Aorta (tissue), 5 donors: ENCODE measurements around the gene TNK2. TPM values are rescaled to one million over a fixed set of nuclear protein-coding genes. Genes with fewer than 3 reads are reported as not detected.
"Not testable (repeated sequence)": the region's sequence is repeated elsewhere in the genome, so short reads cannot be mapped to it uniquely, and the experiment has no call there.

Experiments
- ATAC-seq: fragments of 200-7000 bp; cut with Tn5 transposase; one replicate; pipeline ENCODE4 v1.9.1; 2022; ENCODE audit warnings: moderate library complexity; ENCODE audit not compliant: low FRiP score
- DNase-seq, 2 donors: peaks; one replicate each; pipeline ENCODE4 v3.0.0-alpha.2; 2020
- H3K27ac ChIP-seq, 2 donors: one replicate each; pipeline ENCODE4 v1.5.1; 2013; ENCODE audit warnings: low read length in 2 of 2, mild to moderate bottlenecking in 2 of 2, moderate library complexity in 2 of 2, control low read depth in 1 of 2, inconsistent platforms in 1 of 2, low read depth in 1 of 2
- H3K27me3 ChIP-seq, 2 donors: one replicate each; pipeline ENCODE4 v1.6.1; 2013; ENCODE audit warnings: control low read depth in 1 of 2, low read length in 1 of 2, mild to moderate bottlenecking in 1 of 2, moderate library complexity in 1 of 2; ENCODE audit not compliant: insufficient read depth in 2 of 2, control insufficient read depth in 1 of 2
- H3K36me3 ChIP-seq, 2 donors: one replicate each; pipeline ENCODE4 v1.6.1; 2013; ENCODE audit warnings: control low read depth in 1 of 2, low read length in 1 of 2, mild to moderate bottlenecking in 1 of 2; ENCODE audit not compliant: insufficient read depth in 2 of 2, control insufficient read depth in 1 of 2
- H3K4me1 ChIP-seq, 2 donors: one replicate each; pipeline ENCODE4 v1.6.1; 2013; ENCODE audit warnings: low read length in 2 of 2, control low read depth in 1 of 2, mild to moderate bottlenecking in 1 of 2, moderate library complexity in 1 of 2; ENCODE audit not compliant: insufficient read depth in 2 of 2, control insufficient read depth in 1 of 2
- H3K4me3 ChIP-seq, 2 donors: one replicate each; pipeline ENCODE4 v1.5.1; 2013; ENCODE audit warnings: low read length in 2 of 2, control low read depth in 1 of 2, mild to moderate bottlenecking in 1 of 2
- H3K9me3 ChIP-seq: one replicate; pipeline ENCODE4 v1.6.1; 2013; ENCODE audit warnings: mild to moderate bottlenecking, low read length; ENCODE audit not compliant: control insufficient read depth
- WGBS, 2 donors: extraction: QIAGEN DNeasy Blood & Tissue Kit; methylation state at CpG; one replicate each; pipeline ENCODE4 v1.1.7; 2013; 5-methylcytosine and 5-hydroxymethylcytosine counted together
- intact Hi-C, 2 donors: fragments of 100-400 bp; cut with DNase I; formaldehyde crosslinking; loops; one replicate each; pipeline versions ENCODE4 v1.14.2 to v1.15.0; 2022
- polyA plus RNA-seq, 2 donors: library from polyadenylated mRNA; stranded (reverse); fragments of 200-250 nt; gene quantifications; one replicate each; pipeline ENCODE4 v1.2.3, GENCODE V29; 2013
- total RNA-seq, 2 donors: library from RNA; stranded (reverse); fragmentation: NEBNext Ultra II Directional; extraction: Animal tissue kit (Norgen Biotek cat#: 25700); gene quantifications; one replicate each; pipeline ENCODE4 v1.2.1, GENCODE V29; 2021
- donor health status: healthy with polysubstance abuse.
- donor health status: Bipolar disorder and iron deficiency.
- donor health status: DM: no; HTN: no; CAD: no.
- donor health status: DM: no; HTN: no; CAD: no.
- donor health status: DM: yes; HTN: yes; CAD: no.

Gene TNK2
- total and polyA plus RNA-seq, 4 donors, result 9.3 to 162 (median 66.5) TPM

DNA sequence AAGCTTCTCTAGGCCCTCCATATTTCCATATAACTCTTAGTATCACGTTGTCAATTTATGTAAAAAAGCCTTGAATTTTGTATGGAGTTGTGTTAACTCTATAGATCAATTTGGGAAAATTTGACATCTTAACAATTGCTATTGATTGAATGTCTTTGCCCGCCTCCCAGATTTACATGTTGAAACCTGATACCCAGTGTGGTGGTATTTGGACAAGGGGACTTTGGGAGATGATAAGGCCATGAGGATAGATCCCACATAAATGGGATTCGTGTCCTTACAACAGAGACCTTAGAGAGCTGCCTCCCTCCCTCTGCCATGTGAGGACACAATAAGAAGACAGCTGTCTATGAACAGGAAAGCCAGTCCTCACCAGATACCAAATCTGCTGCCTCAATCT, 21.1 kb upstream of the TNK2 start:
- ATAC-seq (no peak), DNase-seq (no peak)
- no peaks in the 10 kb centered on the region for H3K27me3 ChIP-seq
- no peaks in the 10 kb centered on the region for H3K9me3 ChIP-seq
- intact Hi-C loops, result no loop called here
- no peak overlapping the region for H3K4me3 ChIP-seq
- no peaks in the 10 kb centered on the region for H3K36me3 ChIP-seq
- no peaks in the 10 kb centered on the region for H3K4me1 ChIP-seq
- 74 to 84% methylated on average over 3 of the region's 3 CpGs for WGBS, 2 donors
- no peak overlapping the region for H3K27ac ChIP-seq

DNA sequence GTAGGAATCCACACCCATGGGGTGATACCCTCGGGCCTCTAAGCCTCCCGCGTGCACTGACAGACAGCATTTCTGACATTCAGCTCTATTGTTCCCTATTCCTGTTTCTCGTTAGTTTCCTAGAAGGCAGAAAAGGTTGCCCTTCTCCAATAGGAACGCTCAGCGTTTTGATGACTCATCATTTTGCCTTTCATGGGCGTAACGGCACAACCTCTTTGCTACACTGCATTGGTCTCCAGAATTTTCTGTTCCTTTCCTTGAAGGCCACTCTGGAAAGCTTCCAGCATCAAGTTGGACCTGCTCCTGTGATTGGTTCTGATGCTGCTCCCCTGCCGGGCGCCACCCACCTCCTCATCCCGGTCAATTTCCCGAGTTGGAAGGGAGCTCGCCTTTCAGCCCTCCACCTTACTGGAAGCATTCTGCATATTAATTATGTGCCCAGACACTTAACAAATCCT, 13.0 kb upstream of the TNK2 start:
- ATAC-seq (no peak), DNase-seq (peak; percentile 9 to 21)
- Histone ChIP-seq H3K4me3 (no peak overlapping the region), H3K36me3 (no peaks in the 10 kb centered on the region), H3K27me3 (no peaks in the 10 kb centered on the region), H3K27ac (no peak overlapping the region), H3K9me3 (no peaks in the 10 kb centered on the region), H3K4me1 (no peaks in the 10 kb centered on the region)
- 70 to 73% methylated on average over 13 of the region's 13 CpGs for WGBS, 2 donors
- intact Hi-C loops, result no loop called here

DNA sequence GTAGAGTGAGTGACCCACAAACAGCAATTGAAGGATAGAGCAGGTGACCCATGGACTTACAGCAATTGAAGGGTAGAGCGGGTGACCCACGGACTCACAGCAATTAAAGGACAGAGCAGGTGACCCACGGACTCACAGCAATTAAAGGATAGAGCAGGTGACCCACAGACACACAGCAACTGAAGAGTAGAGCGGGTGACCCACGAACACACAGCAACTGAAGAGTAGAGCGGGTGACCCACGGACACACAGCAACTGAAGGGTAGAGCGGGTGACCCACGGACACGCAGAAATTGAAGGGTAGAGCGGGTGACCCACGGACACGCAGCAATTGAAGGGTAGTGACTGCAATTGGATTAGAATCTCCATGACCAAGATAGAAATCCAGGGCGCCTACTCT, 9.8 kb upstream of the TNK2 start:
- no peak overlapping the region for H3K27ac ChIP-seq
- H3K36me3 ChIP-seq, result no peaks in the 10 kb centered on the region
- intact Hi-C loops, result no loop called here
- DNase-seq (peak in 1 of 2 donors; percentile 28), ATAC-seq (no peak)
- no peaks in the 10 kb centered on the region for H3K4me1 ChIP-seq
- H3K27me3 ChIP-seq, result no peaks in the 10 kb centered on the region
- WGBS, 2 donors, result 92 to 94% methylated on average over 14 of the region's 14 CpGs
- no peaks in the 10 kb centered on the region for H3K9me3 ChIP-seq
- H3K4me3 ChIP-seq, result no peak overlapping the region

- H3K27ac ChIP-seq, result no peak overlapping the region
- no peaks in the 10 kb centered on the region for H3K9me3 ChIP-seq
- H3K4me1 ChIP-seq, result no peaks in the 10 kb centered on the region
- peak in 1 of 2 donors; percentile 59 for DNase-seq
- no peaks in the 10 kb centered on the region for H3K27me3 ChIP-seq
- H3K36me3 ChIP-seq, result no peaks in the 10 kb centered on the region
- intact Hi-C loops, result no loop called here
- ATAC-seq, result no peak
- WGBS, 2 donors, result 93 to 96% methylated on average over 9 of the region's 9 CpGs
- no peak overlapping the region for H3K4me3 ChIP-seq
These were observed 8.6 kb upstream of the TNK2 start for GRCh38 chr3:195916991-195917390.

DNA sequence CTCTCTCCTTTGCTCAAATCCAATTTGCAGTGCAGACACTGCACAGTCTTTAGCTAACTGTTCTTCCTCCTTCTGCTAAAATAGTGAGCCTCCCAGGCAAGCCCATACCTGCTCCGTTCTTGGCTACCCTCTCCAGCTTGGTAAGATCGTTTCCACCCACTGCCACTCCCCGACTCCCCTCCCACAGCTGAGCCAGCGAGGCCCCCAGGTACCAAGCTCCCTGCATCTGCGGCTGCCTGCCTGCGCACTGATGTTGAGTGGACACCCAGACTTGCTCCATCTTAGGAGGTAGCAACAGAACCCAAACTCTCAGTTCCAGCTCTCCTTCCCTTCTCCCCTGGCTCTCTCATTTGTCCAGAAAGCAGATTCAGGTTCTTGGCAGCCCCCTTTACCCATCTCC, 7.9 kb upstream of the TNK2 start:
- DNase-seq, result peak; percentile 24 to 45
- Histone ChIP-seq H3K4me1 (no peaks in the 10 kb centered on the region), H3K4me3 (no peak overlapping the region), H3K9me3 (no peaks in the 10 kb centered on the region), H3K27ac (no peak overlapping the region), H3K36me3 (no peaks in the 10 kb centered on the region), H3K27me3 (no peaks in the 10 kb centered on the region)
- intact Hi-C loops, result no loop called here
- ATAC-seq, result no peak
- 82 to 83% methylated on average over 6 of the region's 6 CpGs for WGBS, 2 donors

GRCh38 chr3:195914648-195915473, 6.5 kb upstream of the TNK2 start:
- H3K4me3 ChIP-seq, result no peak overlapping the region
- no peaks in the 10 kb centered on the region for H3K9me3 ChIP-seq
- no peaks in the 10 kb centered on the region for H3K4me1 ChIP-seq
- peak; percentile 94 for ATAC-seq
- H3K36me3 ChIP-seq, result no peaks in the 10 kb centered on the region
- intact Hi-C loops, result loop anchor here (1.0 to 2.0 kb wide), 3 partner anchors 20 to 56 kb away; no protein-coding TSS in a partner anchor
- peak overlapping the region in 1 of 2 donors; percentile 93 for H3K27ac ChIP-seq
- 5 to 8% methylated on average over 14 of the region's 14 CpGs for WGBS, 2 donors
- H3K27me3 ChIP-seq, result no peaks in the 10 kb centered on the region
- peak; percentile 94 to 99 for DNase-seq

- not testable (repeated sequence) for H3K4me3 ChIP-seq, H3K36me3 ChIP-seq, H3K4me1 ChIP-seq, H3K27me3 ChIP-seq, H3K9me3 ChIP-seq, ATAC-seq
- intact Hi-C loops, result loop anchor here in 1 of 2 donors (2.0 kb wide), 1 partner anchor 19 kb away; no protein-coding TSS in a partner anchor
- WGBS, 2 donors, result 90 to 92% methylated on average over 8 of the region's 8 CpGs
- DNase-seq, result peak in 1 of 2 donors; percentile 41
- H3K27ac ChIP-seq, result peak overlapping the region in 1 of 2 donors; percentile 28
These were observed 5.8 kb upstream of the TNK2 start for GRCh38 chr3:195914146-195914545.

- H3K36me3 ChIP-seq, result no peaks in the 10 kb centered on the region
- no peaks in the 10 kb centered on the region for H3K27me3 ChIP-seq
- no peak overlapping the region for H3K27ac ChIP-seq
- ATAC-seq, result no peak
- intact Hi-C loops, result no loop called here
- H3K4me3 ChIP-seq, result no peak overlapping the region
- H3K4me1 ChIP-seq, result no peaks in the 10 kb centered on the region
- H3K9me3 ChIP-seq, result no peaks in the 10 kb centered on the region
- WGBS, 2 donors, result 92 to 93% methylated on average over 11 of the region's 11 CpGs
- peak in 1 of 2 donors; percentile 34 for DNase-seq
These were observed 5.0 kb upstream of the TNK2 start for GRCh38 chr3:195913382-195913781.

GRCh38 chr3:195911946-195912270, 3.6 kb upstream of the TNK2 start:
- Histone ChIP-seq H3K4me1 (no peaks in the 10 kb centered on the region), H3K4me3 (no peak overlapping the region), H3K27me3 (no peaks in the 10 kb centered on the region), H3K9me3 (no peaks in the 10 kb centered on the region), H3K27ac (no peak overlapping the region), H3K36me3 (no peaks in the 10 kb centered on the region)
- ATAC-seq (no peak), DNase-seq (peak; percentile 11 to 12)
- WGBS, 2 donors, result 54 to 65% methylated on average over 4 of the region's 4 CpGs
- intact Hi-C loops, result no loop called here
